Limb (tissue), 2 donors: ENCODE measurements around the gene SETD4.

ENCODE experiments used
- DNase-seq, 2 donors: peaks; one replicate each; pipeline ENCODE4 v3.0.0-alpha.2; 2016; ENCODE audit errors: extremely low spot score in 2 of 2

The SETD4 gene

DNA sequence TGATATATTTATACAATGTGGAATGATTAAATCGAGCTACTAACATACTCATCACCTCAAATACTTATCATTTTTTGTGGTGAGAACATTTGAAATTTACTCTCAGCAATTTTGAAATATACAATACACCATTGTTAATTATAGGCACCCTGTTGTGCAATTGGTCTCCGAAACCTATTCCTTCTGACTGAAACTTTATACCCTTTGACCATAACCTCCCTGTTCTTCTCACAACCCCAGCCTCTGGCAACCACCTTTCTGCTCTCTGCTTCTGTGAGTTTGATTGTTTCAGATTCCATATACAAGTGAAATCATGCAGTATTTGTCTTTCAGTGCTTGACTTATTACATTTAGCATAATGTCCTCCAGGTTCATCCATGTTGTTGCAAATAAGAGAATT, 49.5 kb downstream of the SETD4 start:
- DNase-seq, result no peak

DNA sequence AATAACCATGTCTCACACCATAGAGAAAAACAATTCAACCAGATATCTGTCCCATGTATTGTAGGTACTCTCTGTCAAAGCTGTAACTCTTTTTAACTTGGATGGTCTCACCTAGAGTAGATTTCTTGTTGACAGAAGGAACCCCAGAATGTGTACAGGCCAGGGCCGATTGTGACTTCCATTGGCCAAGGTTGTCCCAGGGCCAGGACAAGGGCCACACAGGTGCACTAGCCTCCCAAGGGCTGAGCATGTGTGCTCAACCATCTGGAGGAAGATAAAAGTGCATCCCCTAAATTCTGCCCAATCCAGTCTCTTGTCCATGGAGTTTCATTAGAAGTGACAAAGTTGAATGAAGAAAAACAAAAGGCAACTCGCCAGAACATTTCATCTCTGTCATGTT, 51.8 kb downstream of the SETD4 start:
- no peak for DNase-seq

DNA sequence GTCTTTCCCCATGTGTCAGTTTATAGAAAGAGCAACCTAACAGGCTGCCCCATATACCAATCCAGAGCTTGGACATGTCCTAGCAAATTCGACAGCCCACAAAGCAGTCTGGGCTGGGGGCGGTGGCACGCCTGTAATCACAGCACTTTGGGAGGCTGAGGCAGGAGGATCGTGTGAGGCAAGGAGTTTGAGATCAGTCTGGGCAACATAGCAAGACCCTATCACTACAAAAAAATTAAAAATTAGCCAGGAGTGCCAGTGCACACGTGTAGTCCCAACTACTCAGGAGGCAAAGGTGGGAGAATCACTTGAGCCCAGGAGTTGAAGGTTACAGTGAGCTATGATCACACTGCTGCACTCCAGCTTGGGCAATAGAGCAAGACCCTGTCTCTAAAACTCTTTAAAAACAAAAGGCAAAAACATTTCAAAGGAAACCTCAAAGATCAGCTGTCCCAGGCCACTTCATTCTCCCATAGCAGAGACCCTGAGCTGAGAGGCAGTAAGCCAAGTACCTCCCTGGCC, 54.4 kb downstream of the SETD4 start:
- DNase-seq, result no peak

DNA sequence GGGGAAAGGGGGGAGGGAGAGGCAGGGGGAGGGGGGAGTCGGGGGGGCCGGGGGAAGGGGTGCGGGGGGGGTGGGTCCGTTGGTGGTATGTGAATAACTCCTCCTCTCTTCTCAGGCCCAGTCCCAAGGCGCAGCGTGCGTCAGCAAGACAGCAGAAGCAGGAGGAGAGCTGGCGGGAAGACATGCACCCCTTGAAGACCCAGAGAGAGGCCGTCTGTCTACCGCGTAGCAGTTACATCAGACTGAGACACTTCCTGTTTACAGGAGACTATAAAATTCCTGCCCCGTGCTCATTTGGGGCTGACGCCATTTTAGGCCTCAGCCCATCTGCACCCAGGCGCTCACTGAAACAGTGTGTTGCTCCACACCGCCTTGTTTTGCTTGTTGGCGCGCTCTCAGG, 55.3 kb downstream of the SETD4 start:
- DNase-seq, result no peak

DNA sequence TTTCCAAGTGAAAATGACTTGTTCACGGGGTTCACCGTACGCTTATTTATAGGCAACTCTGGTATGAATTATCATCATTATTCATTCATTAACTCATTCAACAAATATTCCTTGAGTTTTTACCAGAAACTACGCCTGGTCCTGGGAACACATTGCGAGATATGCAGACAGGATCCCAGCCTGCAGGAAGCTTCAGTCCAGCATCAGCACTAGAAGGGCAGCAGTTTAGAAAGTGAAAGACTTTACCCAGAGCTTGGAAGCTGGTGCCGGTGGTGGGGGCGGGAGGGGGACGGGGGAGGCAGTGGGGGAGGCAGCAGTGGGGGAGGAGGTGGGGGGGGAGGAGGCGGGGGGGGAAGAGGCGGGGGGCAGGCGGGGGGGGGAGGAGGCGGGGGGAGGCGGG, 55.9 kb downstream of the SETD4 start:
- no peak for DNase-seq

DNA sequence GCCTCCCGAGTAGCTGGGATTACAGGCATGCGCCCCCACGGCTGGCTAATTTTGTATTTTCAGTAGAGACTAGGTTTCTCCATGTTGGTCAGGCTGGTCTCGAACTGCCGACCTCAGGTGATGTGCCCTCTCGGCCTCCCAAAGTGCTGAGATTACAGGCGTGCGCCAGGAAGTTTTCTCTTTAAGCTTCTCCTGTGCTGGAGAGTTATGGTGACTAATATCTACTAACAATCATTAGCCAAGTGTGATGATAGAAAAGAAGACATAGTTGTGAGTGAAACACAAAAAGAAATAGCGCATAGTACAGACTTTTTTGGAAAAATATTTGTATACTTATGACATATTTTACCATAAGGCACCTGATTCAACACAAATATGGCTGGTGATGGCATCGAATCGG, 56.5 kb downstream of the SETD4 start:
- no peak for DNase-seq

DNA sequence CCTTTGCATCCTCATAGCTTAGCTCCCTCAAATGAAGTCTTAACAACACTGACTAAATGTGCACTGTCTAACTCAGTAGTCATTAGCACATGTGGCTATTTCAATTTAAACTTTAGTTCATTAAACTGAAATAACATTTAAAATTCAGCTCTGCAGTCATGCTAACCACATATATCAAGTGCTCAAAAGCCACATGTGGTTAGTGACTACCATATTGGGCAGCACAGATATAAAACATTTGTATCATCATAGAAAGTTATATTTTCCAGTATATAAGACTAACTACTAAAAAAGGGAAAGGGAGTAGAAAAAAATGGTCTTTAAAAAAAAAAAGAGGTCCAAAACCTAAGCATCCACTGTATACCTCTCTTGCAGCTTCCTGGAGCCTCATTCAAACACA, 64.1 kb downstream of the SETD4 start:
- DNase-seq, result no peak

DNA sequence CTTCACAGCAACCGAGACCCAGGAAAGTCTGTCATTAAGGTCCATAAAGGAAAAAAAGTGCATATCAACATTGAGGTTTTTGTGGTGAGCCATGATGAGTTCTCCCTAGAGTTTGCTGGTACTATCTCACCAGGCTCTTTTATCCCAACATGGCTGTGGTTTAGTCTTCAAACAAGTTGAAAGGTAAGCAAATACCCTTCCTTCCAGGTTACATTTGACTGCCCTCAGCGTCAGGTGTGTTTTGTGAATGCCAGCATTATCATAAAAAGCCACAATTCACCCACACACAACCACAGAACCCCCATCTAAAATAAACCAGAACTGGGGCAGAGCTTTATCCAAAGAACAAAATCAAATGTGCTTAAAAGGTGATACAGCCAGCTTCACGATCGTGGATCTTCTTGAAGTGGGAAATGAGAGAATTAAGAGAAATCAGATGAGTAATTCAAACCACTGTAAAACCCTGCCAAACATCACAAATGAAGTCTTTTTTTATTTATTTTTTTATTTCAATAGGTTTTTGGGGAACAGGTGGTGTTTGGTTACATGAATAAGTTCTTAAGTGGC, 64.7 kb downstream of the SETD4 start:
- DNase-seq, result no peak

DNA sequence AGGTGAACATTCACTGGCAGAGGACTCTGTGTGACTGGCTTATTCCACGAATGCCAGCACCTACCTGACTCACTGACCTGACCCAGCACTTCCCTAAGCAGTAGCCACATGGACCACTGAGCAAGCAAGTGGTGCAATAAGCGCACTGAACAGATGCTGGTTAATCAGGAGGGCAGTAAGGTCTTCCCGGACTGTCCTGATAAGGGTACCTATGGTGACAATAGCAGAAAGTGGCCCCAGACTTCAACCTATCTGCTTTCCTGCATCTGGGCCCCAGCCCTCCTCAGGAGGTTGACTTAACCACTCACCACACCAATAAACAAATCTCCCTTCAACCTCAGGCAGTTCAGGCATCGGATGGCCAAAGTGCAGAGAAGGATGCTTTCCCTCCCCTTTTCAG, 65.7 kb downstream of the SETD4 start:
- DNase-seq, result no peak

DNA sequence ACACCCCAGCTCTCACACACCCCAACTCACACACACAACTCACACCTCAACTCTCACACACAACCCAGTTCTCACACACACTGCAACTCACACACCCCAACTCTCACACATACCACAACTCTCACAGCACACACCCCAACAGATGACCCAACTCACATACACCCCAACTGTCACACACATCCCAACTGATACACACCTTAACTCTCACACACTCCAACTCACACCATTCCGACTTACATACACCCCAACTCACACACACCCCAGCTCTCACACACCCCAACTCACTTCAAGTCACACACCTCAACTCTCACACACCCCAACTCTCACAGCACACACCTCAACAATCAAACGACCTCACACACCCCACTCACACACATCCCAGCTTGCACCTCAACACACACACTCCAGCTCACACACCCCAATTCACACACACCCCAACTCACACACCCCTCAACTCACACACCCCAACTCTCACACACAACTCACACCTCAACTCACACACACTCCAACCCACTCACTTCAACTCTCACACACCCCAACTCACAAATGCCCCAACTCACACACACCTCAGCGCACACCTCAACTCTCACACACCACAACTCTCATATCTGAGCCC, 66.3 kb downstream of the SETD4 start:
- DNase-seq, result no peak

DNA sequence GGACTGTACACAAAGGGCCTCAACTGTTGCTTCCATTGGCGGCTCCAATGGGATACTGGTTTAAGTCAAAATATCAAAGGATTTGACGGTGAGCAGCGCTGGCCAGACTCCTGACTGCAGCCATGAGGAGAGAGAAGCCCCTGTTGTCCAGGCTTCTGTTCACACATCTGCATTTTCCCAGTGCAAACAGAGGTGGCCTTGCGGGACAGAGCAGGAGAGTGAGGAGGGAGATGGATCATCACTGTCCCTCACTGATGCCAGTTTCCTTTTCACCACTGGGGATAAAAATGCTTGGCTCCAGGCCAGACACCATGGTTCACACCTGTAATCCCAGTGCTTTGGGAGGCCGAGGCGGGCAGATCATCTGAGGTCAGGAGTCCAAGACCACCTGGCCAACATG, 69.2 kb downstream of the SETD4 start:
- no peak for DNase-seq

DNA sequence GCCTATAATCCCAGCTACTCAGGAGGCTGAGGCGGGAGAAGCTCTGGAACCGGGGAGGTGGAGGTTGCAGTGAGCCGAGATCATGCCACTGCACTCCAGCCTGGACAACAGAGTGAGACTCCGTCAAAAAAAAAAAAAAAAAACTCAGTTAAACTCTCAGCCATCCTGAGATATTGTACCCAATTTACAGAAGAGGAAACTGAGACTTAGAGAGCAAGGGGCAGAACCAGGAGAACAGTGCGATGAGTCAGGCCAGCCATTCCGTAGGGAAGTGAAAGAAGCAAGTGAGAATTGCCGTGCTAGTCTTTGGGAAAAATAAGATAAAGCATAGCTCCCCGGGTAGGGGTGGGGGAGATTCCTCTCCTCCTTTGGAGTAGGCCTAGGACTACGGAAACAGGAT, 69.7 kb downstream of the SETD4 start:
- DNase-seq, result no peak

DNA sequence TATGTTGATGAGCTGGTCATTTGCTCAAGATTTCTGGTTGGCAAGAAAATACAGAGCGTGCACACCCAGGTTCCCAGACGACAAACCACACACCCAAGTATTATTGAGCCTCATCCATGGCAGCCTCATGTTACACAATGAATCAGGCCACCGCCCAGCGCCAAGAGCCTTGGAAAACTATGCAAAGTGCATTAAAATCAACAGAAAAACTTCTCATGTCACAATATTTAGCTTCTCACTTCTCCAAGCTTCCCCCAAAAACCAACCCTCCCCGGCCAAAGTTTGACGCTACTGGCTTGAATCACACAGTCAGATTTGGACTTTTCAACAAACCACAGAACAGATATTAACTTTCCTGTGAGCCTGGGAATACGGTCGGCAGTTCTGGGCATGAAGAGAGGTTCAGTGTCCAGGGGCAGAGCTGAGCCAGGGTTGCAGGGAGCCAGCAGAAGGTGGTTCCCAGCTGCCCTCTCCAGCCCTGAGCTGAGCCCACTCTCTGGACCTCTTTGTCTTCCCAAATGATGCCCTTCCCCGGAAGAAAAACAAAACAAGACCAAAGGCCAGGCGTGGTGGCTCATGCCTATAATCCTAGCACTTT, 71.1 kb downstream of the SETD4 start:
- no peak for DNase-seq

DNA sequence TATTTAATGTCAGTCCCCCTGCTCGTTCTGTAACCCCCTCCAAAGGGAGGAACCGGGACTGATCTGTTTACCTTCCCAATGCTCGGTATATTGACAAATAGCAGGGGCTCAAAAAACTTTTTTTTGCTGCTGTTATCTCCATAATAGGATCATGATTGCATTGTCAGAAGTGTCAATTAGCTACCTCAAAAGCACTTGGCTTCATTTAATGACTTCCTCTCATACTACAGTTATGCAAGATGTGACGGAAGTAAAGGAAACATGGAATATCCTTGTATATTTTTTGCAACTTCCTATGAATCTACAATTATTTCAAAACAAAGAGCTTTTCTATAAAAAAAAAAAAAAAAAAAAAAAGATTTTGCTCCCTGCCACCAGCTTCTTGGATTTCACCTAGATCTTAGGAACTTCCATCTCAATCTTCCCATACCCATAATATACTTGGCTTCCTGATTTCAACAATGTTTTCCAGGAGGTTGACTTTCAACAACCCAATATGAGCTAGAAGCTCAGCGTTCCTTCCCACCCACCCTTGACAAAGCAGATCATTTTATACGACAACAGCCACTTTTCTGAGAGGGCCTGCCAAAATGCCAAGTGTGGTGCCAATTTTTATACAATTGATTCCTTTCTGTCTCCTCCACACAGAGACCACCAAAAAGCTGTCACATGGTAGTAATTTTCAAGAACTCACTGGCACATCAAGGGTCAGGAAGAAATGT, 71.7 kb downstream of the SETD4 start:
- DNase-seq, result no peak

DNA sequence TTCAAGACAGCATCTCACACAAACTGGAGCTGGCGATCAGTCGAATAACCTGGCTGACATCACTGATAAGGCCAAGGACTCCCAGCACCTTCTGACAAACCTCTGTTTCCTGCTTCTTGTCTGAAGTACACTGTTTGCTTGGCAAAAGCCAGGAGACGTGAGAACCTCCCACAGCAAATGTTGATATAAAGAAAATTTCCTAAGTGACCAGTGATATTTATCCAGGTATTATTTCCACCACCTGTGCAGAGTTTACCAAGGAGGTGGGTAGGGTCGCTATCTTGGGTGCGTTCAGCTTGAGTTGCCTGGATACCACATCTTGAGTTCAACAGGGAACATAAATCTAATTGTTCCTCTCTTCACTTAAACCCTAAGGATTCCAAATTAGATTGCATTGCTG, 72.9 kb downstream of the SETD4 start:
- no peak for DNase-seq

DNA sequence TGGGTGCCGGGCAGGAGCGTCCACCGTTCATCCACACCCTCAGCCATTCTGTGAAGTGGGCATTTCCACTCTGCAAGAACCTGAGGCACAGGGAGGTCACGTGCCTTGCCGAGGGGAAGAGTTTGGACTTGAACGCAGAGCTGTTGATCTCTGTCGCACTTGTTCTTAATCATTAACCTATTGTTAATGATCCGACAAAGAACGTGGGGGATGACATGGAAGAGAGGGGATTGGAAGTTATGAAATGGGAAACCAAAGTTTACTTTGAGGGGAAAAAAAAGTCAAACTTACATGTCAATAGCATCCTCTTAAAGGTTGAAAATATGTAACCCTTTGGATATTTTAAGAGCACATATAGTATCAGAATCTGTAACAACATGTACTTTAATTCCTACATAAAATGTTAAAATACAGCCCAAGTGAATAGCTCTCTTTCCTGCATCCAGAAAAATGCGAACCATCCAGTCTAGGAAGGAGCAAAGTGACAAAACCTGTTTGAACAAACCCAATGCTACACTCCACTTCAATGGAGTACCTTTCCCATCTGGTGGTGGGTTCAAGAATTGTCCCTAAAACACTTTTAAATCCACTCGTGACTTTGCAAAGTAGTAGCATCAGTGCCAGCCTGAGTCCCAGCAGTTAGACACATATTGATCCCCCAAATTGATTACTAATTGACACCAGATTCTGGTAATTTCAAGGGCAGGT, 75.5 kb downstream of the SETD4 start:
- DNase-seq, result no peak
